HEK293T (cell line): Measurements from ENCODE around the gene DNAI1.

ENCODE experiments used
- CTCF ChIA-PET: fragments of 350-600 bp; formaldehyde crosslinking; extraction: SDS; loops from one replicate; lab custom pipeline; 2021; ENCODE audit warnings: antibody characterized with exemption, inconsistent platforms; lab: Yijun Ruan, JAX
- POLR2A ChIA-PET: fragments of 350-600 bp; formaldehyde crosslinking; extraction: SDS; loops from one replicate; lab custom pipeline; 2020; ENCODE audit warnings: antibody characterized with exemption, inconsistent platforms; lab: Yijun Ruan, JAX
- DNase-seq: peaks from one replicate; pipeline ENCODE4 v3.0.0; 2012; ENCODE audit warnings: mixed read lengths; ENCODE audit errors: extremely low spot score
- ARNT ChIP-seq: fragments of 450-650 bp; IDR thresholded peaks from 2 replicates; pipeline ENCODE4 v1.6.1; 2017; ENCODE audit warnings: mild to moderate bottlenecking
- BHLHE40 ChIP-seq: fragments of 450-650 bp; IDR thresholded peaks from 2 replicates; pipeline ENCODE4 v1.6.1; 2016; ENCODE audit warnings: mild to moderate bottlenecking, moderate library complexity, borderline replicate concordance
- CTBP1 ChIP-seq: fragments of 450-650 bp; IDR thresholded peaks from 2 replicates; pipeline ENCODE4 v1.6.1; 2016; ENCODE audit warnings: borderline replicate concordance
- ELF4 ChIP-seq: fragments of 450-650 bp; IDR thresholded peaks from 2 replicates; pipeline ENCODE4 v1.6.1; 2017; ENCODE audit warnings: antibody characterized with exemption
- FOXA1 ChIP-seq: fragments of 450-650 bp; IDR thresholded peaks from 2 replicates; pipeline ENCODE4 v1.6.1; 2016; ENCODE audit warnings: mild to moderate bottlenecking
- FOXK2 ChIP-seq: fragments of 450-650 bp; IDR thresholded peaks from 2 replicates; pipeline ENCODE4 v1.6.1; 2016; ENCODE audit warnings: mild to moderate bottlenecking
- FOXM1 ChIP-seq: fragments of 450-650 bp; IDR thresholded peaks from 2 replicates; pipeline ENCODE4 v1.6.1; 2017; ENCODE audit warnings: mild to moderate bottlenecking, borderline replicate concordance
- HDGF ChIP-seq: fragments of 450-650 bp; IDR thresholded peaks from 2 replicates; pipeline ENCODE4 v1.6.1; 2017; ENCODE audit warnings: antibody characterized with exemption, borderline replicate concordance
- L3MBTL2 ChIP-seq: fragments of 450-650 bp; conservative IDR thresholded peaks from 2 replicates; pipeline ENCODE4 v1.6.1; 2016; ENCODE audit warnings: mild to moderate bottlenecking
- LEF1 ChIP-seq: fragments of 450-650 bp; IDR thresholded peaks from 2 replicates; pipeline ENCODE4 v1.6.1; 2017; ENCODE audit warnings: mild to moderate bottlenecking, borderline replicate concordance
- NFRKB ChIP-seq: fragments of 450-650 bp; IDR thresholded peaks from 2 replicates; pipeline ENCODE4 v1.6.1; 2016; ENCODE audit warnings: mild to moderate bottlenecking, moderate library complexity
- PKNOX1 ChIP-seq: fragments of 450-650 bp; IDR thresholded peaks from 2 replicates; pipeline ENCODE4 v1.6.1; 2016
- SP1 ChIP-seq: fragments of 450-650 bp; IDR thresholded peaks from 2 replicates; pipeline ENCODE4 v1.6.1; 2017
- SUZ12 ChIP-seq: fragments of 450-650 bp; IDR thresholded peaks from 2 replicates; pipeline ENCODE4 v1.6.1; 2016; ENCODE audit warnings: mild to moderate bottlenecking
- TARDBP ChIP-seq: fragments of 450-650 bp; IDR thresholded peaks from 2 replicates; pipeline ENCODE4 v1.6.1; 2016
- ZNF384 ChIP-seq: fragments of 450-650 bp; IDR thresholded peaks from 2 replicates; pipeline ENCODE4 v1.6.1; 2016

DNAI1 gene

GRCh38 chr9:34452568-34452967, 6.0 kb upstream of the DNAI1 start:
- no peak for TF ChIP-seq FOXK2
- TF ChIP-seq FOXM1: no peak
- TF ChIP-seq ZNF384: no peak
- TF ChIP-seq SUZ12: no peak
- no peak for TF ChIP-seq ARNT
- no peak for TF ChIP-seq BHLHE40
- TF ChIP-seq NFRKB: no peak
- no peak for TF ChIP-seq L3MBTL2
- TF ChIP-seq TARDBP: no peak
- no peak for TF ChIP-seq LEF1
- ChIA-PET CTCF (no interaction called here), POLR2A (no interaction called here)
- DNase-seq: no peak

DNA sequence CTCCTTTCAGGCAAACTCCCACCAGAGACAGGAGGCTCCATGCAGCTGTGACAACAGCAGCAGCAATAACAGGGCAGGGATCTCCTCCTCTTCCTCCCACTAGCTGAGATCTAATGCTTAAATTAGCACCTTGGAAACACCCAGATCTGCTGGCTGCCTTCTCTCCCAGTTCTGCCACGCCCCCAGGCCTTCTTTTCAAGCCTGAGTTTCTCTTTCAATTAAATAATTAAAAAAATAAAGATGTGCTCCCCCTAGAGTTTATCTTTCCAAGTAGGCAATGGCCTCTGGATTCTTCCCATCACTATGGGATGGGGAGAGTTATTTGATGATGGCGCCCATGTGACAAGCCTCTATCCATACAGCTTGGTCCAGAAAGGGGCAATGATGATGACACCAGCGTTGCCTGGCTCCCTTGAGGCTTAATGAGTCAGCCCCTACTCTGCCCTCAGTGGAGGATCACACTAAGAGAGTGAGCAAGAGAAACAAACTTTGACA, 4.0 kb upstream of the DNAI1 start:
- ChIA-PET POLR2A (no interaction called here), CTCF (interaction anchor here (0.6 to 1.4 kb wide), 3 partner anchors 51 to 1097 kb away, joined by 3 to 4 read pairs (median 3); no protein-coding TSS in a partner anchor)
- no peak for DNase-seq
- TF ChIP-seq TARDBP (no peak), L3MBTL2 (no peak), BHLHE40 (no peak), SUZ12 (no peak), ELF4 (no peak), ARNT (no peak), SP1 (no peak), ZNF384 (no peak), LEF1 (no peak), FOXM1 (no peak), PKNOX1 (no peak), HDGF (no peak), FOXA1 (no peak), CTBP1 (no peak), NFRKB (no peak)

DNA sequence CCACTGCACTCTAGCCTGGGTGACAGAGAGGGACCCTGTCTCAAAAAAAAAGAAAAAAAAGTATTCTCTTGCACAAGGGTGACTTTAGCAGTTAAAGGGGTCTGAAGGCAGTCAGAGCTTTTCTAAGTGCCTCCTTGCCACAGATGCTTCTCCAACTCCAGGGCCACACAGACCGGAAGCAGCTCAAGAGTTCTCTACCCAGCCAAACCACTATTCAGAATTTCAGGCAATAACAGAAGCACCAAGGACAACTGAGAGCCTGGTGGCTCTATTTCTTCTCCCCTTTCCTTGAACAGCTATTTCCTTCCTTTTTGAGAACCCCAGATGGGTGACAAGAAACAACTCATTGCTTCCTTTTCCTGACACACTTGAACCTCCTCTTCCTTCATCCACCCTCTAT, 2.5 kb upstream of the DNAI1 start:
- no peak for DNase-seq
- ChIA-PET POLR2A (no interaction called here), CTCF (no interaction called here)
- TF ChIP-seq LEF1 (no peak), ELF4 (no peak), ZNF384 (no peak), ARNT (no peak), PKNOX1 (no peak), BHLHE40 (no peak)

- TF ChIP-seq LEF1 (no peak), SP1 (no peak), HDGF (no peak), L3MBTL2 (no peak), ARNT (no peak), TARDBP (no peak), NFRKB (no peak), CTBP1 (no peak), FOXK2 (no peak), ELF4 (no peak), FOXM1 (no peak), BHLHE40 (no peak), PKNOX1 (no peak)
- DNase-seq: no peak
- ChIA-PET CTCF (no interaction called here), POLR2A (interaction anchor here (0.6 to 0.7 kb wide), 2 partner anchors 13 to 52 kb away, joined by 3 read pairs; no protein-coding TSS in a partner anchor)
These were observed 1.9 kb upstream of the DNAI1 start for GRCh38 chr9:34456746-34457145.

DNA sequence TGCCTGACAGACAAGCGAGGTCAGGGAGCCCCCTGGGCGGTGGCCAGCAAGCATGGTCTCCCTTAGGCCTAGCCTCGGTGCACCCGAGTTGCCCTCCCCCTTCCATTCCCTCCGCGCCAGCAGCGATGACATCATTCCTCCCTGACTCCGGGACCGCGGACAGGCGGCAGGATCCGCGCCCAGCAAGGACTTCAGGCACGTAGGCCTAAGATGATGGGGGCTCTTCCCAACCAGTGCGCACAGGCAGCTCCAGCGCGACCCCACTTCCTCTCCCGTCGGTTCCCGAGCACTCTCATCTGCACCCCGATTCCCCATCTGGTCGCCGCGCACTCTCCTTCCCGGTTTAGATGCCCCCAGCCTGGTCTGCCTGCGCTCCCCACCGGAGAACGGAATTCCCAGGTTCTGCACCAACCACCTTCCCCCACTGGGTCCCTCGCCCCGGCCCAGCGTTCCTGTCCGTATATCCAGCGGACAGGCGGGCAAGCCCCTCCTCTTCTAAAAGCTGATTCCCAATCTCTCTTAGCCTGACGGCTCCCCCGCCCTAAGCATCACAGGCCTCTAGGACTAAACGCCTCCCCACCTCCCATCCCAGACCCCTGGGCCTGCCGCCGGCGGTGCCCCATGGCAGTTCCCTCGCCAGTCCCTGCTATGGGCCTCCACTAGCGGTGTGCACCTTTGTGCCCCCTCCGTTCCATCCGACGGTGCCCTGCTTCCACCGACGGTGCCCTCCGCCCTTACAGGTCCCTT, 1.2 kb upstream of the DNAI1 start:
- CTCF ChIA-PET: no interaction called here
- TF ChIP-seq HDGF (no peak), FOXA1 (no peak), L3MBTL2 (peak; percentile 35; the same call in 1 of the 2 replicates)
- POLR2A ChIA-PET: interaction anchor here (0.7 kb wide), 2 partner anchors 52 to 136 kb away, joined by 3 to 4 read pairs; no protein-coding TSS in a partner anchor
- DNase-seq: peak; percentile 66

DNA sequence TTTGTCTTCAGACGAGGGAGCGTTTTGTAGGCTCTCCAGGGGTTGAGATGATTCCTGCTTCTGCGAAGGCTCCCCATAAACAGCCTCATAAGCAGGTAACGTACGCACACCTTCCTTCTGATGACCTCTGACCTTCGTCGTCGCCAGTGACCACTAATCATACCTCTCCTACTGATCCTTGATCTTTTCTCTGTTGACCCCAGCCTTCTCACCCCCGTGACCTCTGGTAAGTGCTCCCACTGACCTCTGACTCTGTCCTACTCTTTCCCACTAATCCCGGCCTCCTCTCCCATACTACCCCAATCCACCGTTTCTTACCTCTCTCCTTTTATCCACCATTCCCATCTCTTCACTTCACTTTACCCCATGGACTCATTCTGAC, 345 bp downstream of the DNAI1 start:
- ChIA-PET CTCF (no interaction called here), POLR2A (interaction anchor here (0.9 kb wide), 1 partner anchor 15 kb away, joined by 3 read pairs; no protein-coding TSS in a partner anchor)
- TF ChIP-seq ARNT: no peak
- TF ChIP-seq FOXA1: no peak
- TF ChIP-seq L3MBTL2: no peak; the same call in 1 of the 2 replicates
- no peak for TF ChIP-seq PKNOX1
- no peak for TF ChIP-seq NFRKB
- TF ChIP-seq HDGF: no peak
- DNase-seq: no peak
